ENCODE results near the gene EIF3L. TPM values are rescaled to one million over a fixed set of nuclear protein-coding genes. Genes with fewer than 3 reads are reported as not detected.

EIF3L gene
- total and polyA plus RNA-seq, 2 donors (not counting 1 experiment from before 2014, with no cell fraction given): 288 to 515 TPM

DNA sequence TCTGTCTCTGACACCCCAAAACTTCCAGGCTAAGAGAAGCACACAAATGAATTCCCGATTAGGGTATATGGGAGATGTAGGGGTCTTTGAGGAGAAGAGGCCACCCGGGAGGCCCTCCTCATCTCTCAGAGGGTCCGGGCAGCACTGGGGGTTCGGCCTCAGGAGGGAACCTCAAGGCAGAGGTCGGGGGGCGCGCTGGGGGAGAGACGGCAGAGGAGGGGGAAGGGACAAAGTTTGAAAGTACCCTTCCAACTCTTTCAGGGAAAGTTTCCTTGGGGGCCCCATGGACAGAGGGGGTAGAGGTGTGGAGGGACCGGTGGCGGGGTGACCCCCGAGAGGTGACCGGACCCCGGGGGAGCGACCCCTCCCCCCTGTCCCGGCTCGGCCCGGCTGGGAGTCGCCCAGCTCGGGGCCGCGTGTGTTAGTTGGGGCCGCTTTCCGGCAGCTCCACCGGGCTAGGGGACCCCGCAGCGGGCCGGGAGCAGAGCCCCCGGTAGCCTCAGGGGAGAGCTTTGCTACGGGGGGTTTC is 44.8 kb upstream of the EIF3L start:
- Histone ChIP-seq H2AFZ (ENCODE audit: low read length) (no peak overlapping the region), H3K4me3 (replicated peaks in 1 of 4; ENCODE audit: control extremely low read depth in 1 of 4, insufficient read depth in 1 of 4, low read depth in 3 of 4, low read length in 4 of 4) (peak overlapping the region in 3 of 4 experiments; percentile 24 to 71 (median 31)), H3K9me3 (ENCODE audit: control insufficient read depth, insufficient read depth, low read depth, low read length) (no peaks in the 10 kb centered on the region), H4K20me1 (ENCODE audit: control insufficient read depth, extremely low read depth, insufficient read depth, low read length) (no peaks in the 10 kb centered on the region), H3K79me2 (ENCODE audit: control insufficient read depth, insufficient read depth, low read length) (peaks cover 19% of the 10 kb centered on the region), H3K9ac (ENCODE audit: insufficient read depth, low read length) (peak overlapping the region; percentile 85), H3K36me3 (ENCODE audit: control insufficient read depth, insufficient read depth, low read length) (no peaks in the 10 kb centered on the region), H3K27ac (ENCODE audit: insufficient read depth, low read length) (peak overlapping the region; percentile 85), H3K27me3 (ENCODE audit: control insufficient read depth, insufficient read depth, low read length) (no peaks in the 10 kb centered on the region), H3K4me2 (ENCODE audit: extremely low read depth, insufficient read depth, low read length) (peak overlapping the region; percentile 95), H3K4me1 (ENCODE audit: control insufficient read depth, extremely low read depth, insufficient read depth, low read length) (peaks cover 12% of the 10 kb centered on the region)
- TF ChIP-seq EZH2 (IDR thresholded peaks at IDR 0.05; ENCODE audit: low read length, missing control alignments): no peak
- TF ChIP-seq, protein P1, sequence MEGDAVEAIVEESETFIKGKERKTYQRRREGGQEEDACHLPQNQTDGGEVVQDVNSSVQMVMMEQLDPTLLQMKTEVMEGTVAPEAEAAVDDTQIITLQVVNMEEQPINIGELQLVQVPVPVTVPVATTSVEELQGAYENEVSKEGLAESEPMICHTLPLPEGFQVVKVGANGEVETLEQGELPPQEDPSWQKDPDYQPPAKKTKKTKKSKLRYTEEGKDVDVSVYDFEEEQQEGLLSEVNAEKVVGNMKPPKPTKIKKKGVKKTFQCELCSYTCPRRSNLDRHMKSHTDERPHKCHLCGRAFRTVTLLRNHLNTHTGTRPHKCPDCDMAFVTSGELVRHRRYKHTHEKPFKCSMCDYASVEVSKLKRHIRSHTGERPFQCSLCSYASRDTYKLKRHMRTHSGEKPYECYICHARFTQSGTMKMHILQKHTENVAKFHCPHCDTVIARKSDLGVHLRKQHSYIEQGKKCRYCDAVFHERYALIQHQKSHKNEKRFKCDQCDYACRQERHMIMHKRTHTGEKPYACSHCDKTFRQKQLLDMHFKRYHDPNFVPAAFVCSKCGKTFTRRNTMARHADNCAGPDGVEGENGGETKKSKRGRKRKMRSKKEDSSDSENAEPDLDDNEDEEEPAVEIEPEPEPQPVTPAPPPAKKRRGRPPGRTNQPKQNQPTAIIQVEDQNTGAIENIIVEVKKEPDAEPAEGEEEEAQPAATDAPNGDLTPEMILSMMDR (conservative IDR thresholded peaks at IDR 0.05 in 1 of 2, IDR thresholded peaks at IDR 0.05 in 1 of 2; ENCODE audit: low read depth in 1 of 2, low read length in 2 of 2): no peak
- no peak for DNase-seq (ENCODE audit: low read depth in 2 of 2)

DNA sequence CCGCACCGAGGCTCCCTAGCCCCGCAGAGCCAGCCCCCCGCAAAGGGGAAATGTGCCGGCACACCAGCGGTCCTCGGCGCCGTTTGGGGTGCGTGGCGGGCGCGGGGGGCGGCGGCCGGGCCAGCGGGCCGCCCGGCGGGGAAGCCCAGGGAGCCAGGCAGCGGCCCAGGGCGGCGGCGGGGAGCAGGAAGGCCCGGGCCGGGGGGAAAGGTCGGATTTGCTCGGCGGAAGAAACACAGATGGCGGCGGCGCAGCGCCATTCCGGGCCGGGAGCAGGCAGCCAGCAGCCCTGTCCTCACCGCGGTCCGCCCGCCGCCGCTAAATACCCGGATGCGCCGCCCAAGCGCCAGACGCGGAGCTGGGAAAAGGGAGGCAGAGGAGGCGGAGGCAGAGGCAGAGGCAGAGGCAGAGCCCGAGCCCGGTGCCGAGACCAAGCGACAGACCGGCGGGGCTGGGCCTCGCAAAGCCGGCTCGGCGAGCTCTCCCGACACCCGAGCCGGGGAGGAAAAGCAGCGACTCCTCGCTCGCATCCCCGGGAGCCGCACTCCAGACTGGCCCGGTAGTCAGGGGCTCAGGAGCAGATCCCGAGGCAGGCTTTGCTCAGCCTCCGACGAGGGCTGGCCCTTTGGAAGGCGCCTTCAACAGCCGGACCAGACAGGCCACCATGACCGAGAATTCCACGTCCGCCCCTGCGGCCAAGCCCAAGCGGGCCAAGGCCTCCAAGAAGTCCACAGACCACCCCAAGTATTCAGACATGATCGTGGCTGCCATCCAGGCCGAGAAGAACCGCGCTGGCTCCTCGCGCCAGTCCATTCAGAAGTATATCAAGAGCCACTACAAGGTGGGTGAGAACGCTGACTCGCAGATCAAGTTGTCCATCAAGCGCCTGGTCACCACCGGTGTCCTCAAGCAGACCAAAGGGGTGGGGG is 44.1 kb upstream of the EIF3L start:
- peak; percentile 72 to 85 for DNase-seq (ENCODE audit: low read depth in 2 of 2)
- Histone ChIP-seq H3K36me3 (ENCODE audit: control insufficient read depth, insufficient read depth, low read length) (no peaks in the 10 kb centered on the region), H2AFZ (ENCODE audit: low read length) (peak overlapping the region; percentile 62), H3K9ac (ENCODE audit: insufficient read depth, low read length) (peak overlapping the region; percentile 85), H3K4me2 (ENCODE audit: extremely low read depth, insufficient read depth, low read length) (peak overlapping the region; percentile 95), H3K4me3 (replicated peaks in 1 of 4; ENCODE audit: control extremely low read depth in 1 of 4, insufficient read depth in 1 of 4, low read depth in 3 of 4, low read length in 4 of 4) (peak overlapping the region; percentile 71 to 89 (median 80)), H3K9me3 (ENCODE audit: control insufficient read depth, insufficient read depth, low read depth, low read length) (no peaks in the 10 kb centered on the region), H4K20me1 (ENCODE audit: control insufficient read depth, extremely low read depth, insufficient read depth, low read length) (no peaks in the 10 kb centered on the region), H3K27ac (ENCODE audit: insufficient read depth, low read length) (peak overlapping the region; percentile 85), H3K4me1 (ENCODE audit: control insufficient read depth, extremely low read depth, insufficient read depth, low read length) (peaks cover 12% of the 10 kb centered on the region), H3K79me2 (ENCODE audit: control insufficient read depth, insufficient read depth, low read length) (peaks cover 19% of the 10 kb centered on the region), H3K27me3 (ENCODE audit: control insufficient read depth, insufficient read depth, low read length) (no peaks in the 10 kb centered on the region)
- TF ChIP-seq, protein P1 (conservative IDR thresholded peaks at IDR 0.05 in 1 of 2, IDR thresholded peaks at IDR 0.05 in 1 of 2; ENCODE audit: low read depth in 1 of 2, low read length in 2 of 2): no peak
- TF ChIP-seq EZH2 (IDR thresholded peaks at IDR 0.05; ENCODE audit: low read length, missing control alignments): no peak

DNA sequence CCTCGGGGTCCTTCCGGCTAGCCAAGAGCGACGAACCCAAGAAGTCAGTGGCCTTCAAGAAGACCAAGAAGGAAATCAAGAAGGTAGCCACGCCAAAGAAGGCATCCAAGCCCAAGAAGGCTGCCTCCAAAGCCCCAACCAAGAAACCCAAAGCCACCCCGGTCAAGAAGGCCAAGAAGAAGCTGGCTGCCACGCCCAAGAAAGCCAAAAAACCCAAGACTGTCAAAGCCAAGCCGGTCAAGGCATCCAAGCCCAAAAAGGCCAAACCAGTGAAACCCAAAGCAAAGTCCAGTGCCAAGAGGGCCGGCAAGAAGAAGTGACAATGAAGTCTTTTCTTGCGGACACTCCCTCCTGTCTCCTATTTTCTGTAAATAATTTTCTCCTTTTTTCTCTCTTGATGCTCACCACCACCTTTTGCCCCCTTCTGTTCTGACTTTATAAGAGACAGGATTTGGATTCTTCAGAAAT is 43.4 kb upstream of the EIF3L start:
- peaks cover 19% of the 10 kb centered on the region for H3K79me2 ChIP-seq (ENCODE audit: control insufficient read depth, insufficient read depth, low read length)
- peaks cover 12% of the 10 kb centered on the region for H3K4me1 ChIP-seq (ENCODE audit: control insufficient read depth, extremely low read depth, insufficient read depth, low read length)
- H3K9me3 ChIP-seq (ENCODE audit: control insufficient read depth, insufficient read depth, low read depth, low read length): no peaks in the 10 kb centered on the region
- H3K27ac ChIP-seq (ENCODE audit: insufficient read depth, low read length): peak overlapping the region; percentile 85
- H4K20me1 ChIP-seq (ENCODE audit: control insufficient read depth, extremely low read depth, insufficient read depth, low read length): no peaks in the 10 kb centered on the region
- H3K4me2 ChIP-seq (ENCODE audit: extremely low read depth, insufficient read depth, low read length): peak overlapping the region; percentile 95
- H3K9ac ChIP-seq (ENCODE audit: insufficient read depth, low read length): peak overlapping the region; percentile 85
- DNase-seq (ENCODE audit: low read depth in 2 of 2): no peak
- H3K36me3 ChIP-seq (ENCODE audit: control insufficient read depth, insufficient read depth, low read length): no peaks in the 10 kb centered on the region
- peak overlapping the region; percentile 71 to 89 (median 80) for H3K4me3 ChIP-seq (replicated peaks in 1 of 4; ENCODE audit: control extremely low read depth in 1 of 4, insufficient read depth in 1 of 4, low read depth in 3 of 4, low read length in 4 of 4)
- no peak for TF ChIP-seq EZH2 (IDR thresholded peaks at IDR 0.05; ENCODE audit: low read length, missing control alignments)
- TF ChIP-seq, protein P1 (conservative IDR thresholded peaks at IDR 0.05 in 1 of 2, IDR thresholded peaks at IDR 0.05 in 1 of 2; ENCODE audit: low read depth in 1 of 2, low read length in 2 of 2): no peak
- H3K27me3 ChIP-seq (ENCODE audit: control insufficient read depth, insufficient read depth, low read length): no peaks in the 10 kb centered on the region
- H2AFZ ChIP-seq (ENCODE audit: low read length): no peak overlapping the region
